B cell (primary cell): ENCODE data around the gene UMAD1. TPM values are rescaled to one million over a fixed set of nuclear protein-coding genes. Genes with fewer than 3 reads are reported as not detected.

Experiments
- ATAC-seq: fragments of 200-7000 bp; cut with Tn5 transposase; one replicate; pipeline ENCODE4 v1.10.0; 2021; ENCODE audit warnings: low read depth, mild to moderate bottlenecking, moderate number of reproducible peaks, moderate library complexity
- CTCF ChIA-PET: fragments of 350-600 bp; sonication (Branson Sonifier 250); formaldehyde crosslinking; loops from one replicate; lab custom pipeline; 2021; ENCODE audit warnings: antibody characterized with exemption, inconsistent platforms; lab: Charles Lee
- POLR2A ChIA-PET: fragments of 350-600 bp; sonication (Branson Sonifier 250); formaldehyde crosslinking; loops from one replicate; lab custom pipeline; 2021; ENCODE audit warnings: antibody characterized with exemption; lab: Charles Lee
- DNase-seq: peaks from one replicate; pipeline ENCODE4 v3.0.0; 2013
- H2AFZ ChIP-seq: 2 replicates; pipeline ENCODE4 v1.6.1; 2012; ENCODE audit warnings: mild to moderate bottlenecking, low read depth, low read length; ENCODE audit not compliant: insufficient read depth, poor library complexity, severe bottlenecking
- H3K27ac ChIP-seq, 2 donors: 1 replicate in 1 of 2; 2 replicates in 1 of 2; pipeline ENCODE4 v1.5.1; 2012 to 2013; ENCODE audit warnings: low read length in 2 of 2, mild to moderate bottlenecking in 2 of 2, moderate library complexity in 1 of 2
- H3K27me3 ChIP-seq, 4 experiments: fragments of 200-600 bp in 1 of 4; sonication (generic) in 1 of 4; replicated peaks in 1 of 4; 1 replicate in 2 of 4; 2 replicates in 2 of 4; pipeline versions ENCODE4 v1.6.1 to v1.7.0; 2013 to 2016; ENCODE audit warnings: low read length in 3 of 4, mild to moderate bottlenecking in 2 of 4, mixed read lengths in 1 of 4, moderate library complexity in 1 of 4; ENCODE audit not compliant: insufficient read depth in 4 of 4, control insufficient read depth in 3 of 4; ENCODE audit errors: control extremely low read depth in 1 of 4
- H3K36me3 ChIP-seq, 2 experiments: replicated peaks in 1 of 2; 1 replicate in 1 of 2; 2 replicates in 1 of 2; pipeline versions ENCODE4 v1.6.1 to v1.7.1; 2013; ENCODE audit warnings: low read length in 1 of 2; ENCODE audit not compliant: insufficient read depth in 2 of 2, control insufficient read depth in 1 of 2; ENCODE audit errors: control extremely low read depth in 1 of 2, extremely low read depth in 1 of 2
- H3K4me1 ChIP-seq, 2 donors: fragments of 200-600 bp in 1 of 2; sonication (generic) in 1 of 2; 1 replicate in 1 of 2; 2 replicates in 1 of 2; pipeline versions ENCODE4 v1.5.1 to v1.6.1; 2013 to 2017; ENCODE audit warnings: low read length in 2 of 2; ENCODE audit not compliant: control insufficient read depth in 2 of 2, insufficient read depth in 2 of 2
- H3K4me2 ChIP-seq: replicated peaks from 2 replicates; pipeline ENCODE3; 2012; ENCODE audit warnings: mild to moderate bottlenecking, low read depth, low read length; ENCODE audit not compliant: poor library complexity, severe bottlenecking
- H3K4me3 ChIP-seq, 5 experiments: fragments of 200-600 bp in 1 of 5; sonication (generic) in 1 of 5; 1 replicate in 3 of 5; 2 replicates in 2 of 5; pipeline versions ENCODE4 v1.5.1 to v1.7.0; 2011 to 2016; ENCODE audit warnings: low read length in 4 of 5, mild to moderate bottlenecking in 4 of 5, low read depth in 2 of 5, control low read depth in 1 of 5, moderate library complexity in 1 of 5; ENCODE audit not compliant: insufficient read depth in 1 of 5; ENCODE audit errors: control extremely low read depth in 1 of 5, extremely low read depth in 1 of 5
- H3K79me2 ChIP-seq: fragments of 200-600 bp; sonication (generic); one replicate; pipeline ENCODE4 v1.6.0; 2016; ENCODE audit warnings: low read length; ENCODE audit not compliant: control insufficient read depth, insufficient read depth
- H3K9ac ChIP-seq: fragments of 200-600 bp; sonication (generic); 2 replicates; pipeline ENCODE4 v1.6.1; 2017; ENCODE audit warnings: mild to moderate bottlenecking, low read length, moderate library complexity
- H3K9me3 ChIP-seq, 3 donors: one replicate each; pipeline versions ENCODE4 v1.6.1 to v1.7.1; 2013; ENCODE audit warnings: low read length in 2 of 3; ENCODE audit not compliant: control insufficient read depth in 2 of 3, insufficient read depth in 1 of 3; ENCODE audit errors: control extremely low read depth in 1 of 3
- H4K20me1 ChIP-seq: 2 replicates; pipeline ENCODE4 v1.6.0; 2012; ENCODE audit warnings: mild to moderate bottlenecking, low read length; ENCODE audit not compliant: insufficient read depth, control insufficient read depth, poor library complexity, severe bottlenecking
- H3K27ac Mint-ChIP-seq: one replicate; pipeline ENCODE4 v1.8.0; 2021; ENCODE audit warnings: mixed read lengths
- H3K27me3 Mint-ChIP-seq: one replicate; pipeline ENCODE4 v1.8.0; 2021; ENCODE audit warnings: mixed read lengths
- H3K4me1 Mint-ChIP-seq: one replicate; pipeline ENCODE4 v1.8.0; 2021; ENCODE audit warnings: mixed read lengths
- H3K4me3 Mint-ChIP-seq: one replicate; pipeline ENCODE4 v1.8.0; 2021; ENCODE audit warnings: mixed read lengths
- H3K9me3 Mint-ChIP-seq: one replicate; pipeline ENCODE4 v1.8.0; 2022; ENCODE audit warnings: mixed read lengths; ENCODE audit not compliant: insufficient read depth
- CTCF ChIP-seq: fragments of 200-600 bp; IDR thresholded peaks from one replicate; pipeline ENCODE4 v1.8.0; 2022; ENCODE audit warnings: antibody characterized with exemption, mild to moderate bottlenecking
- EZH2 ChIP-seq: IDR thresholded peaks from 2 replicates; pipeline ENCODE4 v1.6.1; 2012; ENCODE audit warnings: borderline replicate concordance, low read depth, mild to moderate bottlenecking, moderate library complexity, low read length; ENCODE audit not compliant: insufficient read depth, poor library complexity, severe bottlenecking
- WGBS: methylation state at CpG from one replicate; pipeline ENCODE4 v1.1.5; 2013; ENCODE audit warnings: missing lambda C conversion rate; ENCODE audit not compliant: insufficient coverage; 5-methylcytosine and 5-hydroxymethylcytosine counted together
- intact Hi-C: fragments of 100-400 bp; cut with micrococcal nuclease; formaldehyde crosslinking; loops from one replicate; pipeline ENCODE4 v1.10.0; 2022
- polyA plus RNA-seq: library from polyadenylated mRNA; depleted of rRNA; stranded (reverse); fragments of >200 nt; gene quantifications from 2 replicates; pipeline ENCODE4 v1.2.3, GENCODE V29; 2012
- total RNA-seq, 2 donors: library from RNA; stranded (reverse); fragments of 120-200 nt in 1 of 2; gene quantifications; 1 replicate in 1 of 2; 2 replicates in 1 of 2; pipeline versions ENCODE4 v1.2.3 to v1.2.4, GENCODE V29; 2013 to 2022

The UMAD1 gene
- total and polyA plus RNA-seq, 2 donors (not counting 1 experiment from before 2014, with no cell fraction given), result 11.6 to 25.9 TPM

- Mint-ChIP-seq H3K9me3 (no peaks in the 10 kb centered on the region), H3K4me1 (peaks cover 18% of the 10 kb centered on the region), H3K4me3 (no peak overlapping the region), H3K27me3 (no peaks in the 10 kb centered on the region), H3K27ac (no peak overlapping the region)
- no peaks in the 10 kb centered on the region for H4K20me1 ChIP-seq
- no peaks in the 10 kb centered on the region for H3K79me2 ChIP-seq
- ChIA-PET CTCF (no interaction called here), POLR2A (no interaction called here)
- H3K9ac ChIP-seq, result no peak overlapping the region
- H3K4me2 ChIP-seq, result no peak overlapping the region
- no peak overlapping the region for H3K4me3 ChIP-seq
- ATAC-seq, result no peak
- TF ChIP-seq CTCF, result no peak
- no peak for TF ChIP-seq EZH2
- no peak overlapping the region for H3K27ac ChIP-seq
- intact Hi-C loops, result no loop called here
- peaks cover 0 to 15% of the 10 kb centered on the region in 2 donors for H3K4me1 ChIP-seq
- WGBS, result 100% methylated on average over 2 of the region's 5 CpGs
- no peaks in the 10 kb centered on the region for H3K9me3 ChIP-seq
- no peaks in the 10 kb centered on the region for H3K27me3 ChIP-seq
- no peaks in the 10 kb centered on the region for H3K36me3 ChIP-seq
- no peak for DNase-seq
- no peak overlapping the region for H2AFZ ChIP-seq
These were observed 203.4 kb downstream of the UMAD1 start for GRCh38 chr7:7843972-7844371.

GRCh38 chr7:7848246-7848645 lies 207.7 kb downstream of the UMAD1 start:
- Mint-ChIP-seq H3K27me3 (no peaks in the 10 kb centered on the region), H3K4me1 (peaks cover 27% of the 10 kb centered on the region), H3K27ac (peak overlapping the region; percentile 12), H3K9me3 (peaks cover 3% of the 10 kb centered on the region), H3K4me3 (peak overlapping the region; percentile 9)
- Histone ChIP-seq H4K20me1 (no peaks in the 10 kb centered on the region), H3K27me3 (no peaks in the 10 kb centered on the region), H3K9ac (peak overlapping the region; percentile 40), H2AFZ (peak overlapping the region; percentile 44), H3K27ac (peak overlapping the region in 1 of 2 donors; percentile 65), H3K4me1 (peaks cover 0 to 21% of the 10 kb centered on the region in 2 donors), H3K9me3 (no peaks in the 10 kb centered on the region), H3K4me3 (peak overlapping the region in 1 of 5 experiments; percentile 26), H3K36me3 (no peaks in the 10 kb centered on the region), H3K79me2 (no peaks in the 10 kb centered on the region), H3K4me2 (peak overlapping the region; percentile 57)
- no peak for ATAC-seq
- no peak for DNase-seq
- TF ChIP-seq CTCF (no peak), EZH2 (no peak)
- intact Hi-C loops, result no loop called here
- ChIA-PET CTCF (no interaction called here), POLR2A (interaction anchor here (0.6 kb wide), 1 partner anchor 13 kb away, joined by 3 read pairs; no protein-coding TSS in a partner anchor)
- no CpG with 5 or more reads among the region's 2 CpGs for WGBS
